GM21576 (cell line): ENCODE measurements around the gene TGIF2.
"Not testable (repeated sequence)": the region's sequence is repeated elsewhere in the genome, so short reads cannot be mapped to it uniquely, and the experiment has no call there.

ENCODE experiments used
- ATAC-seq: cut with Tn5 transposase; IDR thresholded peaks from one replicate; pipeline ENCODE4 v1.9.1; 2021; ENCODE audit warnings: mild to moderate bottlenecking, moderate library complexity; ENCODE audit not compliant: unreplicated experiment

The TGIF2 gene

GRCh38 chr20:36576081-36576445 lies 2.7 kb downstream of the TGIF2 start:
- no peak for ATAC-seq

- ATAC-seq = no peak
Measured at GRCh38 chr20:36578356-36579041, 5.1 kb downstream of the TGIF2 start.

DNA sequence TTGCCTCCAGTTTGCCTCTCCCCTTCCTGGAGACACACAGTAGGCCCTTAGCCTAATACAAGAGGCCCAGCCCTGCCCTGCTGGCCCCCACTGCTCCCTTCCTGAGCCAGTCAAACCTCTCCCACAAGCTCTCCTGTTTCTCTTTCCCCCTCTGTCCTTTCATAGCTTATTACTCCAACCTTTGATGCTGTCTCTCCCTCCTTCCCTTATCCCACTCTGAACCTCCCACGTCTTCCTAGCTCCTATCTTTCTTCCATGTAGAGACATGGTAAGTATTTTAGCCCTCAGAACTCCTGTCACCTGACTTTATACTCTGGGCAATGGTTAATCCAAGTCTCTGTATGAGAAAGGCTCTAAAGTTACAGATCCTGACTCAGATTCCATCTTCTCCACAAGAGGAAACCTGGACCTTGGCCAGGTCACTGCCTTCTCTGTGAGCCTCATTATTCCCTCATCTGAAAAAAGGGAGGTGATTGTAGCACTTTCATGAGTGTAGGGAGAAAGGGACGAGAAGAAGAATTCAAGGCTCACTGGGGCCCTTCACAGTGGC lies 6.7 kb downstream of the TGIF2 start:
- ATAC-seq = no peak

- no peak for ATAC-seq
Measured at GRCh38 chr20:36582322-36582721, 8.9 kb downstream of the TGIF2 start.

DNA sequence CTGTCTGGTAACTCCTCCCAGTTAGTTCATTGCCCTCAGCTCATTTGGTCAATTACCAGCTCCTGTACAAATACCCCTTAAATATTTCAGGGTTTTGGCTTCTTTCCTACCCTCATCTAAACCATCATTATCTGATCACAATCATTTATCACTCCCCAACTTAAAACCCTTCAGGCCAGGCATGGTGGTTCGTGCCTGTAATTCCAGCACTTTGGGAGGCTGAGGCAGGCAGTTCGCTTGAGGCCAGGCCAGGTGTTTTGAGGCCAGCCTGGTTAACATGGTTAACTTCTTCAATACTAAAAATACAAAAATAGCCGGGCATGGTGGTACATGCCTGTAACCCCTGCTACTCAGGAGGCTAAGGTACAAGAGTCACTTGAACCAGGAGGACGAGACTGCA lies 9.4 kb downstream of the TGIF2 start:
- ATAC-seq = no peak

GRCh38 chr20:36584018-36584481 lies 10.7 kb downstream of the TGIF2 start:
- no peak for ATAC-seq

DNA sequence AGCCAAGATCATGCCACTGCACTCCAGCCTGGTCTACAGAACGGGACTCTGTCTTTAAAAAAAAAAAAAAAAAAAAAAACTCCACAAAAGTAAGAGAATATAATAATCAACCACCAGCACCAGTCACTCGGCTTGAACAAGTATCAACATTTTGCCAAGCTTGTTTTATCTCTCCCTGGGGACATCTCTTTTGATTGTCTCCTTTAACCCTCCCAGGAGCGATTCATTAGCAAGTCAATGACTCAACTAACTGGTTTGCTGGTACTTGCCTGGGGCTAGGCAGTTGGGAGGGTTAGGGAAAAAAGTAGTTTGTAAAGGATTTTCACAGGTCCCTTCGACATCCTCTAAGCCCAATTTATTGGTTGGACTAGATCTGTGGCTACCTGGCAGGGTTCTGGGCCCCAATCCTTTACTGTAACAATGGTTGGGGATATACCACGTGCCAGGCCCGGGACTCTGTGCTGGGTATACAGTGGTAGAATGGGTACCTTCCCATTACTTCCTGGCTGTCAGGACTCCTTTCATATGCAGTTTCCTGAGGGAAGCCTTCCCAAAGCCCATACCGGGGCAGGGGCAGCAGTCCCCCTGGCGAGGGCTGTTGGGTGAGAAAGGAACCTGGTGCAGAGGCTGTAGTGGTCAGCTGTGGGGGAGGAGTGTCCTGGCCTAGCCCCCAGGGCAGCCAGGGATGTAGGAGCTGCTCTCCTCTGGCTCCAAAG lies 12.2 kb downstream of the TGIF2 start:
- no peak for ATAC-seq

GRCh38 chr20:36587388-36588070 lies 14.1 kb downstream of the TGIF2 start:
- ATAC-seq = no peak

- no peak for ATAC-seq
Measured at GRCh38 chr20:36591281-36591680, 17.9 kb downstream of the TGIF2 start.

- ATAC-seq = no peak
Measured at GRCh38 chr20:36591854-36592641, 18.7 kb downstream of the TGIF2 start.

- ATAC-seq = no peak
Measured at GRCh38 chr20:36593347-36593929, 20.0 kb downstream of the TGIF2 start.

- ATAC-seq = no peak
Measured at GRCh38 chr20:36599912-36600345, 26.5 kb downstream of the TGIF2 start.

GRCh38 chr20:36601540-36601939 lies 28.1 kb downstream of the TGIF2 start:
- no peak for ATAC-seq

GRCh38 chr20:36604952-36605398 lies 31.6 kb downstream of the TGIF2 start:
- peak; percentile 39 for ATAC-seq

- peak; percentile 78 for ATAC-seq
Measured at GRCh38 chr20:36605399-36606157, 32.2 kb downstream of the TGIF2 start, which contains the start of gene RAB5IF. TSS of gene RAB5IF (plus strand) at chr20:36605779. CDS start at chr20:36605952, 173 bp downstream.

DNA sequence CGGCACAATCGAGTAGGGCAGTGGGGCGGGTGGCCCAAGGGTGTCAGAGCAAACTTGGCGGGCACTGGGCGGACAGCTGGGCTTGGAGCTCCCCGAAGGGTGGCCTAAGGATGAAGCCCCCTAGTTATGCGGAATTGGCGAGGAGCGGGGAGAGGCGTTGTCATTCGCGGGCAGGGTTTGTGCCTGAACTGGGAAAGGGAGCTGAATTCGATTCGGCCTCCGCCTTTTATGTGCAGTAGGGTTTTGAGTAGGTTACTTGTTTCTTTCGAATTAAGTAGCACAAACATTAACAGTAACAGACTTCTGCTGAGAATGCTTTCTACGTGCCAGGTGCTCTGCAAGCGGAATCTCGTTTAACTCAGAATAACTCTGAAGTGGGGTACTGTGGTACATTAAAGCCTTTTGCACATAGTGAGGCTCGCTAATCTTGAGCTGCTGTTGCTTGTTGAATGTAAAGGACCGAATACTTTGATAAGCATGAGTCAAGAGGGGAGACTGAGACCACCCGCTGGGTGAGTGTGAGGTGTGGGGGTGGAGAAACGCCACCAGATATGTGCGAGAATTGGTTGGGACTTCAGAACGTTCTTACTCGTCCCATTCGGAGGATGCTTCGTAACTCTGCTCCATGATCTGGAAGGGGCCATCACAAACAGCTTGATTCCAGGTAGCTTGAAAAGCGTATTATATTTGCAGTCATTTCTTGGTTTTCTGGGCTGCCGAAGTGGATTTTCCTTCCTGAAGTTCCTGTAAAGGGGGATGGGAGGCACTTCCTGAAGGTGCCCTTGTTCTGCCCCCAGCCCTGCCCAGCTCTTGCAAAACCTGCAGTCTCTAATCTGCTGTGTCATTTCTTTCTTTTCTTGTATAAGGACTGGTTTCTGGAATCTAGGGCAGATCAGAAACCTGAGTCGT lies 33.0 kb downstream of the TGIF2 start:
- ATAC-seq = no peak

DNA sequence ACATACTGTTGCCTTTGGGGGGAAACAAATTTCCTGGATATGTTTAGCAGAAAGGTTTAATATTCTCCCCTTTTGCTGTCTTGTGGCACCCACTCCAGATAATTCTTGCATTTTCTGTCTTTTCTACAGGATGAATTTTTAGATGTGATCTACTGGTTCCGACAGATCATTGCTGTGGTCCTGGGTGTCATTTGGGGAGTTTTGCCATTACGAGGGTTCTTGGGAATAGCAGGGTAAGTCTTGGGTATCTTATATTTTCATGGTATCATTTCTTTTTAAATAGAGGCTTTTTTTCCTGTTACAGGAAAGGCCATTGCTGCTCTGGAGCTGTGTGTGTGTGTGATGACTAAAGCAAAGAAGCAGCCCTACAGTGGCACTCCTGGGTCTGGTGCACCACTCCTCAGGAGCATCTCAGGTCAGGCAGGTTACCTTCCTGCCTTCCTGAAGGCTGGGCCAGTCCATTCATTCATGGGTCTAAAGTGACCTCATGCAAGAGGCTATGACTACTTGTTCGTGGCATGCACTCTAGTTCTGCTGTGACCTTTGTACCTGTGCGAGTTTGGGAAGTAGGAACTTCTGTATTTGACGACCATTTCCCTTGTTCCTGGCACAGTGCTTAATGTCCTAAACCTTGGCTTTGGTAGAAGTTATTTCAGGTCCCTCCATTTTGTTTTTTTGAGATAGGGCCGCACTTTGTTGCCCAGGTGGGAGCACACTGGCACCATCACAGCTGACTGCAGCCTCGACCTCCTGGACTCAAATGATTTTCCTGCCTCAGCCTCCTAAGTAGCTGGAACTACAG lies 34.4 kb downstream of the TGIF2 start:
- ATAC-seq = no peak

DNA sequence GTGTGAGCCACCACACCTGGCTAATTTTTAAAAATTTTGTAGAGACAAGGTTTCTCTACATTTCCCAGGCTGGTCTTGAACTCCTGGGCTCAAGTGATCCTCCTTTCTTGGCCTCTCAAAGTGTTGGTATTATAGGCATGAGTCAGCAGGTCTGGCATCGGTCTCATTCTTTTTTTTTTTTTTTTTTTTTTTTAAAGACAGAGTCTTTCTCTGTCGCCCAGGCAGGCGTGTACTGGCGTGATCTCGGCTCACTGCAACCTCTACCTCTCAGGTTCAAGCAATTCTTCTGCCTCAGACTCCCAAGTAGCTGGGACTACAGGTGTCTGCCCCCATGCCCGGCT lies 35.0 kb downstream of the TGIF2 start:
- ATAC-seq = not testable (repeated sequence)
